GM12878 (cell line): ENCODE results near the gene KCNJ10. TPM values are rescaled to one million over a fixed set of nuclear protein-coding genes. Genes with fewer than 3 reads are reported as not detected.

Source experiments
- ATAC-seq: fragments of 200-7000 bp; cut with Tn5 transposase; 3 replicates; pipeline ENCODE4 v1.9.1; 2020; ENCODE audit warnings: mild to moderate bottlenecking, moderate library complexity
- BruUV-seq: library from RNA; stranded (reverse); fragments of 400-500 nt; replicated peaks from 2 replicates; lab custom pipeline; 2021; lab: Mats Ljungman, UMichigan
- CTCF ChIA-PET: fragments of 300-600 bp; sonication (Branson Sonifier 250); formaldehyde crosslinking; extraction: SDS; loops from one replicate; lab custom pipeline; 2021; ENCODE audit warnings: inconsistent platforms; lab: Yijun Ruan, JAX
- POLR2A ChIA-PET: fragments of 350-600 bp; formaldehyde crosslinking; extraction: SDS; loops from one replicate; lab custom pipeline; 2021; ENCODE audit warnings: inconsistent platforms; lab: Charles Lee
- RAD21 ChIA-PET: fragments of 300-600 bp; sonication (Branson Sonifier 250); formaldehyde crosslinking; loops from one replicate; lab custom pipeline; 2023; ENCODE audit warnings: antibody characterized with exemption; ENCODE audit not compliant: unreplicated experiment; lab: Charles Lee
- SMC1A ChIA-PET: fragments of 300-600 bp; sonication (Branson Sonifier 250); formaldehyde crosslinking; loops from one replicate; lab custom pipeline; 2023; ENCODE audit not compliant: unreplicated experiment, uncharacterized antibody; lab: Charles Lee
- DNase-seq: peaks from one replicate; pipeline ENCODE4 v3.0.0-alpha.2; 2011; ENCODE audit warnings: low read depth, low spot score
- FAIRE-seq: peaks from 3 replicates; lab custom pipeline; 2011; peaks lifted over from hg19 to GRCh38; lab: Jason Lieb, UNC
- H2AFZ ChIP-seq: 2 replicates; pipeline ENCODE4 v1.6.0; 2011; ENCODE audit warnings: low read depth, low read length, control low read depth; ENCODE audit not compliant: control insufficient read depth
- H3K27ac ChIP-seq: 2 replicates; pipeline ENCODE4 v1.5.1; 2011; ENCODE audit warnings: control low read depth; ENCODE audit not compliant: control insufficient read depth, insufficient read depth
- H3K27me3 ChIP-seq, 2 experiments: replicated peaks in 1 of 2; 2 replicates each; pipeline versions ENCODE4 v1.6.0 to v1.6.1; 2011; ENCODE audit warnings: low read length in 1 of 2; ENCODE audit not compliant: control insufficient read depth in 2 of 2, insufficient read depth in 2 of 2
- H3K36me3 ChIP-seq, 2 experiments: 2 replicates each; pipeline ENCODE4 v1.5.1; 2011; ENCODE audit warnings: low read length in 1 of 2; ENCODE audit not compliant: control insufficient read depth in 2 of 2, insufficient read depth in 2 of 2
- H3K4me1 ChIP-seq: 2 replicates; pipeline ENCODE4 v1.6.1; 2011; ENCODE audit warnings: mild to moderate bottlenecking, low read length, moderate library complexity, mixed read lengths; ENCODE audit not compliant: control insufficient read depth, insufficient read depth
- H3K4me2 ChIP-seq: 2 replicates; pipeline ENCODE4 v1.6.0; 2011; ENCODE audit warnings: control low read depth; ENCODE audit not compliant: control insufficient read depth, insufficient read depth
- H3K4me3 ChIP-seq: fragments of 200-600 bp; sonication (generic); 2 replicates; pipeline ENCODE4 v1.5.1; 2016
- H3K79me2 ChIP-seq: 2 replicates; pipeline ENCODE4 v1.6.0; 2011; ENCODE audit warnings: low read length; ENCODE audit not compliant: control insufficient read depth, insufficient read depth
- H3K9ac ChIP-seq: 2 replicates; pipeline ENCODE4 v1.8.0; 2011; ENCODE audit warnings: low read length, control low read depth, mixed read lengths; ENCODE audit not compliant: control insufficient read depth, insufficient read depth
- H3K9me3 ChIP-seq: replicated peaks from 3 replicates; pipeline ENCODE4 v1.5.1; 2011; ENCODE audit warnings: mild to moderate bottlenecking, low read length; ENCODE audit not compliant: control insufficient read depth, insufficient read depth
- H4K20me1 ChIP-seq: 2 replicates; pipeline ENCODE4 v1.6.0; 2011; ENCODE audit not compliant: control insufficient read depth, insufficient read depth
- PKNOX1 ChIP-seq: fragments of 450-650 bp; IDR thresholded peaks from 2 replicates; pipeline ENCODE4 v1.6.1; 2016; ENCODE audit warnings: mild to moderate bottlenecking
- RCOR1 ChIP-seq: conservative IDR thresholded peaks from 2 replicates; pipeline ENCODE4 v1.6.1; 2012; ENCODE audit warnings: low read depth, low read length, improper control_type of control experiment
- TARDBP ChIP-seq: IDR thresholded peaks from 2 replicates; pipeline ENCODE4 v1.6.1; 2016; ENCODE audit warnings: borderline replicate concordance
- TCF7 ChIP-seq: IDR thresholded peaks from 2 replicates; pipeline ENCODE4 v1.6.1; 2014; ENCODE audit warnings: antibody characterized with exemption, borderline replicate concordance
- ZNF384 ChIP-seq: IDR thresholded peaks from 2 replicates; pipeline ENCODE4 v1.6.1; 2012; ENCODE audit warnings: low read depth, mild to moderate bottlenecking, low read length, improper control_type of control experiment, borderline replicate concordance
- WGBS: methylation state at CpG from one replicate; pipeline ENCODE4 v1.1.6; 2016; ENCODE audit warnings: low lambda C conversion rate; ENCODE audit not compliant: insufficient replicate concordance, insufficient coverage; ENCODE audit errors: missing lambda C conversion rate; 5-methylcytosine and 5-hydroxymethylcytosine counted together
- in situ Hi-C: fragments of 300-500 bp; cut with MboI; formaldehyde crosslinking; loops from 9 replicates; pipeline ENCODE4 v1.14.3; 2018; ENCODE audit warnings: mixed read lengths
- intact Hi-C: fragments of 100-400 bp; cut with micrococcal nuclease; formaldehyde crosslinking; loops from one replicate; pipeline ENCODE4 v1.14.2; 2022; ENCODE audit not compliant: unreplicated experiment
- polyA plus RNA-seq, 11 experiments: library from polyadenylated mRNA; depleted of rRNA in 4 of 11; unstranded in 6 of 11; stranded (reverse) in 5 of 11; fragments of >200 nt; fragmentation: Nextera tagmentation in 4 of 11; fragmentation: Illumina TruSeq in 1 of 11; extraction: Ambion mirVana in 4 of 11; extraction: Trizol in 1 of 11; gene quantifications; 1 replicate in 1 of 11; 2 replicates in 10 of 11; pipeline versions ENCODE4 v1.2.1 to v1.2.3, GENCODE V29; 2011 to 2016; ENCODE audit warnings: inconsistent platforms in 2 of 11, missing spikeins in 2 of 11, low read depth in 1 of 11
- total RNA-seq, 4 experiments: library from RNA; depleted of rRNA in 3 of 4; stranded (reverse); fragments of >200 nt in 3 of 4; fragmentation: Illumina TruSeq in 1 of 4; extraction: Trizol in 1 of 4; gene quantifications; 2 replicates each; pipeline versions ENCODE4 v1.2.1 to v1.2.3, GENCODE V29; 2013 to 2021

Gene KCNJ10
- total and polyA plus RNA-seq, 10 of the 15 experiments (the other 5 are each of a cell fraction or from before 2014, with no cell fraction given) = 0.01 to 0.29 (median 0.09) TPM; not detected in 2

DNA sequence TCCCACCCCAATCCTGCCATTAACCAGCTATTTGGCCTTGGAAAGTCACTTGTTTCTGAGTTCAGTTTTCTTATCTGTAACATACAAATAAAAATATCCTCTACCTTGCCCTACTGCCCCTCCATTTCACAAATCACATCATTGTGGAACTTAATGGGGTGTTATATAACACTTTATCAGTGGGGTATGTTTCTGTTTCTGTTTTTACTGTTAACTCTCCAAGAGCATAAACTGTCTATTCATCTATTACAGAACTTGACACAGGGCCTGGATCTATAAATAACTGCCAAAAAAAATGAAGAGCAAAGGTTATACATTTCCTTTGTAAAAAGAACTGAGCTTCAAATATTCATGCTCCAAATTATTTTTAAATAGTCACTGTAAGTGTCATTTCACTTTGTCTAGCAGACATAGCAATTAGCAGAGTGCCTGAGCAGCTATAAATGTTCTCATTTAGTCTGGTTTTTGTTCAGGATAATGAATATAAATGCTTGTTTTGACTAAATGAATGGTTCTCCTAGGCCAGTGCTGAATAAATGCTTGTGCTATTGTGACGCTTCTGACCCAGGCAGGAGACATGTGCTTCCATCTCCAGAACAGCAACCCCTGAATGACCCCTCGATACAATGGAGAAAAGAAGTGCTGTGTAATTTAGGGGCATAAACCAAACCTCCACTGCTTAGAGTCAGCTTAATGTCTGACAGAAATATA is 45.6 kb downstream of the KCNJ10 start:
- no peak overlapping the region for H3K4me2 ChIP-seq
- ChIA-PET SMC1A (interaction anchor here (1.0 to 1.3 kb wide), 3 partner anchors 17 to 85 kb away, joined by 3 to 5 read pairs (median 4); no protein-coding TSS in a partner anchor), CTCF (interaction anchor here (0.8 to 5.9 kb wide), 6 partner anchors 16 to 131 kb away, joined by 3 to 38 read pairs (median 5); no protein-coding TSS in a partner anchor), POLR2A (no interaction called here), RAD21 (interaction anchor here (1.1 to 2.8 kb wide), 2 partner anchors 17 to 22 kb away, joined by 4 to 8 read pairs; no protein-coding TSS in a partner anchor)
- DNase-seq (no peak), FAIRE-seq (no peak), ATAC-seq (no peak)
- H3K27me3 ChIP-seq = no peaks in the 10 kb centered on the region; a peak in 1 of 4 replicates
- no peaks in the 10 kb centered on the region for H3K36me3 ChIP-seq
- WGBS = 98% methylated on average over 2 of the region's 2 CpGs
- H2AFZ ChIP-seq = no peak overlapping the region
- H3K27ac ChIP-seq = no peak overlapping the region
- no TSS peak for BruUV-seq
- no peaks in the 10 kb centered on the region for H3K4me1 ChIP-seq
- H3K4me3 ChIP-seq = no peak overlapping the region
- intact Hi-C loops (no loop called here), in situ Hi-C loops (no loop called here)
- no peaks in the 10 kb centered on the region for H3K79me2 ChIP-seq
- H4K20me1 ChIP-seq = no peaks in the 10 kb centered on the region
- H3K9ac ChIP-seq = no peak overlapping the region
- H3K9me3 ChIP-seq = no peaks in the 10 kb centered on the region
- TF ChIP-seq ZNF384 (0 out of 2 replicates have a peak, but pooled peaks have one; percentile 31), TCF7 (no peak)

- no peak overlapping the region for H3K9ac ChIP-seq
- no peak overlapping the region for H3K4me3 ChIP-seq
- WGBS = 49% methylated on average over 6 of the region's 6 CpGs
- H4K20me1 ChIP-seq = no peaks in the 10 kb centered on the region
- no peak overlapping the region for H2AFZ ChIP-seq
- H3K4me2 ChIP-seq = no peak overlapping the region
- ChIA-PET SMC1A (interaction anchor here (0.8 to 1.2 kb wide), 4 partner anchors 8 to 118 kb away, joined by 3 read pairs; no protein-coding TSS in a partner anchor), POLR2A (interaction anchor here (1.5 kb wide), 1 partner anchor 9 kb away, joined by 5 read pairs; the partner anchor contains the start of gene PIGM), CTCF (interaction anchor here (0.9 to 5.9 kb wide), 6 partner anchors 9 to 223 kb away, joined by 3 to 38 read pairs (median 6); partner anchors contain the start of gene PIGM), RAD21 (interaction anchor here (0.6 to 2.8 kb wide), 2 partner anchors 24 to 128 kb away, joined by 3 to 8 read pairs; no protein-coding TSS in a partner anchor)
- no peak for FAIRE-seq
- no peaks in the 10 kb centered on the region for H3K4me1 ChIP-seq
- no TSS peak for BruUV-seq
- H3K27ac ChIP-seq = no peak overlapping the region
- no peak for TF ChIP-seq TARDBP
- TF ChIP-seq RCOR1 = no peak
- peak; percentile 66 for TF ChIP-seq PKNOX1
- intact Hi-C loops = no loop called here
- no peaks in the 10 kb centered on the region for H3K36me3 ChIP-seq
- no peaks in the 10 kb centered on the region for H3K79me2 ChIP-seq
- no peaks in the 10 kb centered on the region for H3K9me3 ChIP-seq
- no peak for ATAC-seq
- in situ Hi-C loops = no loop called here
- DNase-seq = no peak
- H3K27me3 ChIP-seq = no peaks in the 10 kb centered on the region; a peak in 2 of 4 replicates
Observed at GRCh38 chr1:160022330-160023310, 47.3 kb downstream of the KCNJ10 start.
